ENCODE results near the gene SAFB.
"Not testable (repeated sequence)": the region's sequence is repeated elsewhere in the genome, so short reads cannot be mapped to it uniquely, and the experiment has no call there.

SAFB gene

DNA sequence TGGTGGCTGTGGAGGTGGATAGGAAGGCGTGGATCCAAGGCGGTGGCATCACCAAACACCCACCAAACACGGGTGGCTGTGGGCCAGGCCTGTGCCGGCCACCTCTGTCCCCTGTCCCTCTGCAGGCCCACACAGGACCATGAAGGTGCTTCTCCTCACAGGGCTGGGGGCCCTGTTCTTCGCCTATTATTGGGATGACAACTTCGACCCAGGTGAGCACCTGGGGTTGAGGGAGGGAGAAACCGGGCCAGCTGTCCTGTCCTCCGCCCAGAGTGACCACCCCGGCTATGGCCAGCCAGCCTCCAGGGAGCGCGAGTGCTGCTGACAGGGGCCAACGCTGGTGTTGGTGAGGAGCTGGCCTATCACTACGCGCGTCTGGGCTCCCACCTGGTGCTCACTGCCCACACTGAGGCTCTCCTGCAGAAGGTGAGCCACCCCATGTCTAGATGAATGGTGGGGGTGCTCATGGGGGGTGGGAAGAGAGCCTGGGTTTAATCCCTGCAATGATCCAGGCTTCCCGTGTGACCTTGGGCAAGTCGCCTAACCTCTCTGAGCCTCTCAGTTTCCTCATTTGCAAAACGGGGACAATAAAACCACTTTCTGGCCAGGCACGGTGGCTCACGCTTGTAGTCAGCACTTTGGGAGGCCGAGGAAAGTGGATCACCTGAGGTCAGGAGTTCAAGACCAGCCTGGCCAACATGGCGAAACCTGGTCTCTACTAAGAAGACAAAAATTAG lies 62.0 kb downstream of the SAFB start:
- DNase-seq (ENCODE audit: low spot score), result no peak

- DNase-seq (ENCODE audit: low spot score), result no peak
These were observed 63.4 kb downstream of the SAFB start for GRCh38 chr19:5686326-5686646.

GRCh38 chr19:5686647-5687359 lies 63.9 kb downstream of the SAFB start:
- peak; percentile 97 for DNase-seq (ENCODE audit: low spot score)

DNA sequence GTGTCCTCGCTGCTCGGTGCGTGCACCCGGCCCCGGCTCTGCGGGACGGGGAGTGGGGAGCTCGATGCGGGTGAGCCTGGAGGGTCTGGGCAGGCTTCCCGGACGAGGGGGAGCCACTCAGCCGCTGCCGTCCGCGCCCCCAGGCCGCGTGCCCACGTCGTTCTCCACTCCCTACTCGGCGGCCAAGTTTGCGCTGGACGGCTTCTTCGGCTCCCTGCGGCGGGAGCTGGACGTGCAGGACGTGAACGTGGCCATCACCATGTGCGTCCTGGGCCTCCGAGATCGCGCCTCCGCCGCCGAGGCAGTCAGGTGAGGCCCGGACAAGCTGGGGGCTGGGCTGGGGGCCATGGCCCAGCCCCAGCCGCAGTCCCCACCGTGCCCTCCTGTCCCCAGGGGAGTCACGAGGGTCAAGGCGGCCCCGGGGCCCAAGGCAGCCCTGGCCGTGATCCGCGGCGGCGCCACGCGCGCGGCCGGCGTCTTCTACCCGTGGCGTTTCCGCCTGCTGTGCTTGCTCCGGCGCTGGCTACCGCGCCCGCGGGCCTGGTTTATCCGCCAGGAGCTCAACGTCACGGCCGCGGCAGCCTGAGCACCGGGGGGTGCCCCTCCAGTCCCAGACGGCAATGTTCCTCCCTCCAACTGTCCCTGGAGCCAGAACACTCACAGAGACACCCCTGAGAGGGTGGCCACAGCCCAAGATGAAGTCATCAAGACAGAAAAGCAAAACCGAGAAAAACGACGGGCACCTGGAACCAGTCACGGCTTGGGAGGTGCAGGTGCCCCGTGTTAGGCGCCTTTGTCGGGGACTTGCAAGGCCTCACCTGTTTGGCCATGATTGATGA lies 64.7 kb downstream of the SAFB start:
- DNase-seq (ENCODE audit: low spot score), result no peak

DNA sequence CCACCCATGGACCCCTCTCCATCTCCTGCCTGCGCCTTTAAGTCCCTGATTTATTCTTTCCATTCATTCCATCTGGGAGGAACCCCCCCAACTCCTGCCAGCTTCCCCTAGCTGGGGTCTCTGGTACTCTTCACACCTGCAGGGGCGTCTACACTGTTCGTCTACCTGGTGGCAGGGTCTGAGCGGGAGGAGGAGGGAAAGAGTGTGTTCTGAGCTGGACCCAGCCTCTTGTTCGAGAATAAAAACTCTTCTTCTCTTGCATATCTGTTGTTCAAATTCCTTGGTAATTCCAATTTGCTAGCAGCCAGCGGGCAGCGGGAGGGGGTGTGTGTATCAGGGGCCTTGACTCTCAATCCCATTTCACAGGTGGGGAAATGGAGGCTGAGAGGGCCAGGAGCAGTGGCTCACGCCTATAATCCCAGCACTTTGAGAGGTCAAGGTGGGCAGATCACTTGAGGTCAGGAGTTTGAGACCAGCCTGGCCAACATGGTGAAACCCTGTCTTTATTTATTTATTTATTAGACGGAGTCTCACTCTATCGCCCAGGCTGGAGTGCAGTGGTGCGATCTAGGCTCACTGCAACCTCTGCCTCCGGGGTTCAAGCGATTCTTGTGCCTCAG lies 65.5 kb downstream of the SAFB start:
- not testable (repeated sequence) for DNase-seq (ENCODE audit: low spot score)

GRCh38 chr19:5690125-5690954 lies 67.5 kb downstream of the SAFB start, which contains the start of gene RPL36:
Gene RPL36, plus strand, starts transcription at chr19:5690295. Its CDS starts 213 bp downstream, at chr19:5690508.
- peak; percentile 100 for DNase-seq (ENCODE audit: low spot score)

GRCh38 chr19:5690955-5691821 lies 68.3 kb downstream of the SAFB start:
- peak; percentile 80 for DNase-seq (ENCODE audit: low spot score)

DNA sequence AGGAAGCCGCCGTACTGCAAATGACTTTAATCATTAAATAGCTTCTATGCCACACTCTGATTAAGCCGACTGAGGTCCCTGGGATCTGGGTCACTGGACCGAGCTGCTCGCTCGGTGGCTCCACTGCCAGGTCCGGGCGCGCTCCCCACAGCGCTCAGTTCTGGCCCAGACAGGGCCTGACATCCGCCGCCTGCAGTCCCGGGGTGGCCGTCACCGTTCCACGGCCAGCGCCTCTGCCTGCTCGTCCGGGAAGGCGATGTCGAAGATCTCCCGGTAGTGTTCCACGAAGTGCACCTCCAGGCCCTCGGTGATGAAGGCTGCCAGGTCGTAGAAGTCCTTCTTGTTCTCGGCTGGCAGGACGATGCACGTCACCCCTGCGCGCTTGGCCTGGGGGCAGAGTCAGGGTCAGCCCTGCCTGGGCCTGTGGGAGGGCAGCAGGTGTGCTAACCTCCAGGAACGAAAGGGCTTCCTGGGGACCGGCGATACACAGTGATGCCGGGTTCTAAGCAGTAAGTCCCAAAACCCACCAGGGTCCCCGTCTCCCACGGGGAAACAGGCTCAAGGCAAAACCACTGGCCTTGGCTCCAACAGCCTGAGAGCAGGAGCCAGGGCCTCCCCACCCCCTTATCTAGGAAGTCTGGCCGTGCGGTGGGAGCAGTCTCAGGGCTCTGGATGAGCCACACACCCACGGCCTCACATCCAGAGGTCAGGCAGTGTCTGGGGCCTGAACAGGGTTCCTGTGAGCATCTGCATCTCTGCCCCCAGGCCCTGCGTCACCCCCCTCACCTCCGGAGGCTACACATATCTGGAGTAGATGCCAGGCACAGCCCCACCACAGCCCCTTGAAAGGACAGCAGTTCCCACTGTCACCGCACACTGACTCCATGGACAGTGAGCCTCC lies 69.2 kb downstream of the SAFB start:
- DNase-seq (ENCODE audit: low spot score), result no peak

DNA sequence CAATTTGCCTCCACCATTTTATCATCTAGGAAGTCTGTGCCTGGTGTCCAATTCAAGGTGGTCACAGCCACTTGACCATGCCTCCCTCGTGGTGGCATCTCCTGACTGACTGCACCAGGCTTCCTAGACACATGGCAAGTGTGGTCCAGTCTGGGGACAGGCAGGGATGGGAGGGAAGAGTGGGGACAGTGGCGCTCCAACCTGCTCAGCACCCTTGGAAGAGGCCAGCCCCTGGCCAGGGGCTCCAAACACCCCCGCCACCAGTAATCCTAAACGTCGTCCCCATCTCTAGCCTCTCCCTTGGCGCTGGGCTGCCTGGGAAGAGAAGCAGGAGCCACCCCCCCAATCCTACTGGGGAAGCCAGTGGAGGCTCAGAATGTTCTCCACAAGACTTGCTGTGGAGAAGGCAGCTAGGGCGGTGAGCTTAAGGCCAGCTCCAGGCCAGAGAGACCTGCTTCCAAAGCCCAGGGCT lies 69.9 kb downstream of the SAFB start:
- DNase-seq (ENCODE audit: low spot score), result no peak

- DNase-seq (ENCODE audit: low spot score), result no peak
These were observed 70.6 kb downstream of the SAFB start for GRCh38 chr19:5693195-5694166.

DNA sequence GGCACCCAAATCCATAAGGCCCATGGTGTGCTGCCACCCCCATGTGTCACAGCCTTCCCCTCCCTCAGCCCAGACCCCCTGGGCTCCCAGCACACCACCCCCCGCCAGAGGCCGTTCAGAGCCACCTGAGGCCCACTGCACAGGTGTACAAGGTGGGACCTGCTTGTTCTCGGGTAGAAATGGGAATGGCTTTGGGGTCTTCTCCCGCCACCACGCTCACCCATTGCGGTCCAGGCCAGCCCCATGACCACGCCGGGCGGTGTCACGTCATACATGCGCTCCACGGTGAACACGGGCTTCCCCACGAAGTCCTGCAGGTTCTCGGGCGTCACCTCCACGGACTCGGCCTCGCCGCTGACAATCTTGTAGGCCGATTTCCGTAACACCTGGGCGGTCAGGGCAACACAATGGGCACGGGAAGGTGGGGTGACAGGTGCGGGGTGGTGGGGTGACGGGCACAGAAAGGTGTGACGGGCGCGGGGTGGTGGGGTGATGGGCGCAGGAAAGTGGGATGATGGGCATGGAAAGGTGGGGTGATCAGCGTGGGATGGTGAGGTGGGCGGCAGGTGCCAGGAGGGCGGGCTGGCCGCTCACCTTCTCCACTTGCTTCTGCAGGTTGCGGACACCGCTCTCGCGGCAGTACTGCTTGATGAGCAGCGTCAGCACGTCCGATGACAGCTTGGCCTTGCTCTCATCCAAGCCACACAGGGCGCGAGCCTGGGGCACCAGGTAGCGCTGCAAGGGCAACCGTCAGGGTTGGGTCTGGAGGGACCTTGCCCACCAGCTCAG lies 71.5 kb downstream of the SAFB start:
- no peak for DNase-seq (ENCODE audit: low spot score)

GRCh38 chr19:5694956-5695648 lies 72.2 kb downstream of the SAFB start:
- peak; percentile 61 for DNase-seq (ENCODE audit: low spot score)

DNA sequence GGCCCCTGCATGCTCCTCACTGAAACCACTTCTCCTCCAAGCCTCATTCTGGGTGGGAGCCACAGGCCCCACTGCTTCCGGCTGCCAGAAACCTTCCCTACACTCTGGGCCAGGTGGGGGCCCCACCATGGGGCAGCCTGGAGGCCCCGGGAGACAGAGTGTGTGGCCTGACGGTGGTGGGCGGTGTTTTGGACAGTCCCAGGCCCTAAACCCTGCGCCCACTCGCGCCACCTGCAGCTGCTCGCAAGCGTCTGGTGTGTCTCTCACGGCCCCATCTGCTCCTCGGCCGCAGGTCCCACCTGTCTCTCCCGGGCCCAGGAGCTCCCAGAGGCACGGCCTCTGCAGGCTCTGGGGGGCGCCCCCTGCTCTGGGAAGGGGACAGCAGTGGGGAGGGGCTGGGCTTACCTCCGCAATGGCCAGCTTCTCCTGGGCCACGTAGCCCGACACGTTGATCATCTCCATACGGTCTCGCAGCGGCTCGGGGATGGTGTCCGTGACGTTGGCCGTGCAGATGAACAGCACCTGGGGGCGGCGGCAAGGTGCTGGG lies 72.8 kb downstream of the SAFB start:
- DNase-seq (ENCODE audit: low spot score), result no peak

DNA sequence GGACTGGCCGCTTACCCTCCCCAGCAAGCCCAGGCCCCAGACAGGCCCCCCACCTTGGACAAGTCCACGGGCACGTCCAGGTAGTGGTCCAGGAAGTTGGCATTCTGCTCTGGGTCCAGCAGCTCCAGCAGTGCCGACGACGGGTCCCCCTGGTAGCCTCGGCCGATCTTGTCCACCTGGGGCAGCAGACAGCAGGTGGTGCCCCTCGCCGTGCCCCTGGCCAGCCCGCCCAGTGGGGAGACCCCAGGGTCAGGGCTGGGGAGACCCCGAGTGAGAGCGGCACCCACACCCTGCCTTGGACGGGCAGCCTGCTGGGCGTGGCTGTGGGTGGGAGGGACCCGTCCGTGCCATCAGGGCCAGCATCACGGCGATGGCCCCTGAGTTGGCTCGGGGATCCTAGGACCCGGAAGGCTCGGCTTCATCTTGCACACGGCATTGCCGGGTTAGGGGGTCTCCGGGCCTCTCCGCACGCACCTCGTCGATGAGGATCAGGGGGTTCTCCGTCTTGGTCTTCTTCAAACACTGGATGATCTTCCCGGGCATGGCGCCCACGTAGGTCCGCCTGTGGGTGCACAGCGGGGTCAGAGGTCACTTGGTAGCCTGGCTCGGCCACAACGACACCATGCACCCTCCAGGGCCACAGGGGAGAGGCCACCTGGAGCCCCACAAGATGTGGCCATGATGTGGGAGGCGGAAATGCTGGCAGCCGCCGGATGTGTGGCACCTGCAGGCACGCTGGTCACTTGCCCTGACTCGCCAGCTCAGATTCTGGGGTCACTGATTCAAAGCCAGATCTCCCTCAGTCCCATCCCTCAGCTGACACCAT lies 73.5 kb downstream of the SAFB start:
- DNase-seq (ENCODE audit: low spot score), result no peak

Data from left forelimb (tissue), 1 donor.